ENCODE results near the gene TAC3. TPM values are rescaled to one million over a fixed set of nuclear protein-coding genes. Genes with fewer than 3 reads are reported as not detected.
"Not testable (repeated sequence)": the region's sequence is repeated elsewhere in the genome, so short reads cannot be mapped to it uniquely, and the experiment has no call there.

TAC3 gene
- total RNA-seq, 3 donors from 2014 or later (not counting 1 experiment from before 2014, with no cell fraction given) = not detected

GRCh38 chr12:57057067-57057751 is 40.9 kb upstream of the TAC3 start:
- Histone ChIP-seq H3K9me3 (ENCODE audit: control insufficient read depth, insufficient read depth, low read length) (no peaks in the 10 kb centered on the region), H3K4me1 (ENCODE audit: control insufficient read depth, insufficient read depth, low read length) (no peaks in the 10 kb centered on the region), H3K27me3 (ENCODE audit: control insufficient read depth, insufficient read depth, low read length) (no peaks in the 10 kb centered on the region), H3K4me3 (ENCODE audit: low read length) (no peak overlapping the region), H3K27ac (ENCODE audit: low read length) (no peak overlapping the region), H3K36me3 (ENCODE audit: control insufficient read depth, insufficient read depth, low read length) (peaks cover 12% of the 10 kb centered on the region)
- Mint-ChIP-seq H3K27me3 (ENCODE audit: low read depth in 2 of 2) (no peaks in the 10 kb centered on the region), H3K4me3 (no peak overlapping the region), H3K36me3 (peaks cover 7% of the 10 kb centered on the region), H3K9me3 (no peaks in the 10 kb centered on the region), H3K27ac (no peak overlapping the region), H3K4me1 (no peaks in the 10 kb centered on the region)
- no peak for ATAC-seq
- intact Hi-C loops (cut with micrococcal nuclease) = no loop called here
- WGBS (ENCODE audit: insufficient coverage) = 100% methylated on average over 5 of the region's 6 CpGs
- TF ChIP-seq CTCF (IDR thresholded peaks at IDR 0.05) = no peak
- no peak for DNase-seq

- Histone ChIP-seq H3K4me3 (ENCODE audit: low read length) (no peak overlapping the region), H3K27me3 (ENCODE audit: control insufficient read depth, insufficient read depth, low read length) (no peaks in the 10 kb centered on the region), H3K36me3 (ENCODE audit: control insufficient read depth, insufficient read depth, low read length) (peaks cover 12% of the 10 kb centered on the region), H3K4me1 (ENCODE audit: control insufficient read depth, insufficient read depth, low read length) (peaks cover 6% of the 10 kb centered on the region), H3K9me3 (ENCODE audit: control insufficient read depth, insufficient read depth, low read length) (no peaks in the 10 kb centered on the region), H3K27ac (ENCODE audit: low read length) (no peak overlapping the region)
- Mint-ChIP-seq H3K4me1 (peaks cover 6% of the 10 kb centered on the region in 2 donors), H3K9me3 (no peaks in the 10 kb centered on the region), H3K27ac (no peak overlapping the region), H3K27me3 (ENCODE audit: low read depth in 2 of 2) (peaks cover 0 to 7% of the 10 kb centered on the region in 2 donors), H3K4me3 (no peak overlapping the region), H3K36me3 (peaks cover 7% of the 10 kb centered on the region)
- no peak for ATAC-seq
- WGBS (ENCODE audit: insufficient coverage) = 83% methylated on average over 3 of the region's 3 CpGs
- DNase-seq = no peak
- no peak for TF ChIP-seq CTCF (IDR thresholded peaks at IDR 0.05)
- intact Hi-C loops (cut with micrococcal nuclease) = no loop called here
These were observed 39.5 kb upstream of the TAC3 start for GRCh38 chr12:57055824-57056223.

- DNase-seq; ATAC-seq; H3K9me3 ChIP-seq (ENCODE audit: control insufficient read depth, insufficient read depth, low read length); intact Hi-C loops (cut with micrococcal nuclease); H3K4me1 ChIP-seq (ENCODE audit: control insufficient read depth, insufficient read depth, low read length); H3K9me3 Mint-ChIP-seq; H3K27ac Mint-ChIP-seq; H3K27me3 ChIP-seq (ENCODE audit: control insufficient read depth, insufficient read depth, low read length); H3K4me3 Mint-ChIP-seq; H3K4me3 ChIP-seq (ENCODE audit: low read length); H3K27ac ChIP-seq (ENCODE audit: low read length); H3K36me3 ChIP-seq (ENCODE audit: control insufficient read depth, insufficient read depth, low read length); H3K36me3 Mint-ChIP-seq: not testable (repeated sequence)
- H3K4me1 Mint-ChIP-seq = peaks cover 9 to 13% of the 10 kb centered on the region in 2 donors
- H3K27me3 Mint-ChIP-seq (ENCODE audit: low read depth in 2 of 2) = peaks cover 4 to 22% of the 10 kb centered on the region in 2 donors
- WGBS (ENCODE audit: insufficient coverage) = 90% methylated on average over 3 of the region's 4 CpGs
These were observed 37.6 kb upstream of the TAC3 start for GRCh38 chr12:57053901-57054300.

DNA sequence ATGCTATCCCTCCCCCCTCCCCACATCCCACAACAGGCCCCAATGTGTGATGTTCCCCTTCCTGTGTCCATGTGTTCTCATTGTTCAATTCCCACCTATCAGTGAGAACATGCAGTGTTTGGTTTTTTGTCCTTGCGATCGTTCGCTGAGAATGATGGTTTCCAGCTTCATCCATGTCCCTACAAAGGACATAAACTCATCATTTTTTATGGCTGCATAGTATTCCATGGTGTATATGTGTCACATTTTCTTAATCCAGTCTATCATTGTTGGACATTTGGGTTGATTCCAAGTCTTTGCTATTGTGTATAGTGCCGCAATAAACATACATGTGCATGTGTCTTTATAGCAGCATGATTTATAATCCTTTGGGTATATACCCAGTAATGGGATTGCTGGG is 36.8 kb upstream of the TAC3 start:
- H3K36me3 ChIP-seq (ENCODE audit: control insufficient read depth, insufficient read depth, low read length); H3K36me3 Mint-ChIP-seq; intact Hi-C loops (cut with micrococcal nuclease); H3K27ac ChIP-seq (ENCODE audit: low read length); H3K27ac Mint-ChIP-seq; DNase-seq; ATAC-seq; H3K4me3 ChIP-seq (ENCODE audit: low read length); H3K9me3 Mint-ChIP-seq; H3K4me3 Mint-ChIP-seq; H3K9me3 ChIP-seq (ENCODE audit: control insufficient read depth, insufficient read depth, low read length); H3K27me3 ChIP-seq (ENCODE audit: control insufficient read depth, insufficient read depth, low read length): not testable (repeated sequence)
- Mint-ChIP-seq H3K27me3 (ENCODE audit: low read depth in 2 of 2) (peaks cover 8 to 26% of the 10 kb centered on the region in 2 donors), H3K4me1 (peaks cover 9 to 17% of the 10 kb centered on the region in 2 donors)
- peaks cover 11% of the 10 kb centered on the region for H3K4me1 ChIP-seq (ENCODE audit: control insufficient read depth, insufficient read depth, low read length)
- 100% methylated on average over 1 of the region's 4 CpGs for WGBS (ENCODE audit: insufficient coverage)
